ENCODE data around the gene SLC45A1.

DNA sequence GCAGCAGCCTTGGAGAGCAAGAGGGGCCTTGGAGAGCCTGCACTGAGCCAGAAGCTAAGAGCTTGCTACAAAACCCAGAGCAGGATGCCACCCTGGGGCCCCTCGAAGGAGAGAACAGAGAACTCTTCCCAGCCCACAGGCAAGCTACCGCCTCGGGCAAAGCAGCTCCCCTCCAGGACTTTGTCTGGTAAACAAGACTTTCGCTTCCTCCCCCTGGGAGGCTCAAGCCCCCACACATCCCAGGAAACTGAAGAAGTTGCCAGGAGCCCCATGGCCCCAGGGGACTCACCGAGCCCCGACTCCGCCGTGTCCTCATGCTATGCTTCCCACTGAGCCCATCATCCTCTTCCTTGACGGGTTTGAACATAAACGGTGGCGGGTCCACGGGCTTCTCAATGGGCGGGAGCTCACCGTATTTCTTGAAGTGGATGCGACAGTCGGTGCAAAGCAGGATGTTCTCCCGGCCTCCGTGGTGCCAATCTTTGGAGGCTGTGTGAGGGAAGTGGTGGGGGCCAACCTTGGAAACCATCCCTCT is 45.9 kb downstream of the SLC45A1 start:
- TF ChIP-seq, protein P1, sequence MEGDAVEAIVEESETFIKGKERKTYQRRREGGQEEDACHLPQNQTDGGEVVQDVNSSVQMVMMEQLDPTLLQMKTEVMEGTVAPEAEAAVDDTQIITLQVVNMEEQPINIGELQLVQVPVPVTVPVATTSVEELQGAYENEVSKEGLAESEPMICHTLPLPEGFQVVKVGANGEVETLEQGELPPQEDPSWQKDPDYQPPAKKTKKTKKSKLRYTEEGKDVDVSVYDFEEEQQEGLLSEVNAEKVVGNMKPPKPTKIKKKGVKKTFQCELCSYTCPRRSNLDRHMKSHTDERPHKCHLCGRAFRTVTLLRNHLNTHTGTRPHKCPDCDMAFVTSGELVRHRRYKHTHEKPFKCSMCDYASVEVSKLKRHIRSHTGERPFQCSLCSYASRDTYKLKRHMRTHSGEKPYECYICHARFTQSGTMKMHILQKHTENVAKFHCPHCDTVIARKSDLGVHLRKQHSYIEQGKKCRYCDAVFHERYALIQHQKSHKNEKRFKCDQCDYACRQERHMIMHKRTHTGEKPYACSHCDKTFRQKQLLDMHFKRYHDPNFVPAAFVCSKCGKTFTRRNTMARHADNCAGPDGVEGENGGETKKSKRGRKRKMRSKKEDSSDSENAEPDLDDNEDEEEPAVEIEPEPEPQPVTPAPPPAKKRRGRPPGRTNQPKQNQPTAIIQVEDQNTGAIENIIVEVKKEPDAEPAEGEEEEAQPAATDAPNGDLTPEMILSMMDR (IDR thresholded peaks at IDR 0.05): no peak
- no peak for TF ChIP-seq EZH2 (IDR thresholded peaks at IDR 0.05; ENCODE audit: borderline replicate concordance, insufficient read depth, low read depth, low read length, poor library complexity, severe bottlenecking)
